Measurements from ENCODE around the gene KCNG3. TPM values are rescaled to one million over a fixed set of nuclear protein-coding genes. Genes with fewer than 3 reads are reported as not detected.

Gene KCNG3
- total and polyA plus RNA-seq, 2 of the 13 experiments (the other 11 are each of a cell fraction or from before 2014, with no cell fraction given): 2.8 to 4.8 TPM

DNA sequence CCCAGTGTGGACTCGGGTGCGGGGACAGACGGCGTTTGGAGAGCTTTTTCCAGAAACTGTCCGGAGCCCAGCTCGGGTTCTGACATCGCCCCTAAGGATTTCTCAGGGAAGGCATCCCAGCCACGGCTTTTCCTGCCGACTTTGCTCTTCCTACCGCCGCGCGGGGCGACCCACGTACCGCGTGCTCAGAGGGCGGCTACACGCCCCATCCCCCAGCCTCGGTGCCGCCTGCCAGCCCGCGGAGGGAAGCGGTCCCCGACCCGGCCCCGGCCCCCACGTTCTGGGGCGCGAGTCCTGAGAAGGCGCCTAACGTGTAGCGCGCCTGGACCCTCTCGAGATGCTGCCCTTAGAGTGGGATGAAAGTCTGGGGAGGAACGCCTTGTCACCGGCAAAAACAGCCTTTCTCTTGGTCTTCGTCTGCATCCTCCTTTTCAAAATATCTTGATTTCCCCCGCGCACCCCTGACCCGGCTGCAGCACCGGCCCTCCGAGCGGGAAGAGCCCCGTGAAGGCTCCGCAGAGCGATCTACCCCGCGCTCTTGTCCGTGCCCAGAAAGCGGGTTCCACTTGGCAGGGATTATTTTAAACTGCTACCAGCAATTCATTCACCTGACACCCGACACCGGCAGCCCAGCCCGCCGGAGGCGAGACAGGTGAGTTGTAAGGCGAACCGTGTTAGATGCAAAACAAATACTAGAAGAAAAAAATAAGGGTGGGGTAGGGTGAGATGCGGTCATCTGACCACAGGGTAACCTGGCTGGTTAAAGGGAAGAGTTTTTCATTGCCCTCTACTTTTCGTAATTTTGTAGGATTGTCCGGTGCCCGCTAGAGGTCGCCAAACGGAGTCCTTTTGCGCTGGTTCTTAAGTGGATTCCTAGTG is 812 bp upstream of the KCNG3 start (continued):
- TF ChIP-seq REST (IDR thresholded peaks at IDR 0.05; ENCODE audit: borderline replicate concordance in 1 of 2, low read depth in 1 of 2, low read length in 2 of 2) (0 out of 4 replicates have a peak, but pooled peaks of 1 of the 2 experiments have one; percentile 35), ZNF335 (CRISPR knock-in tag; IDR thresholded peaks at IDR 0.05) (no peak), LBX2 (CRISPR knock-in tag; IDR thresholded peaks at IDR 0.05; ENCODE audit: borderline replicate concordance) (no peak), CEBPG (CRISPR knock-in tag; IDR thresholded peaks at IDR 0.05) (peak; percentile 59), MAZ (IDR thresholded peaks at IDR 0.05; ENCODE audit: borderline replicate concordance, low read depth, low read length) (no peak), MAZ (CRISPR knock-in tag; IDR thresholded peaks at IDR 0.05; ENCODE audit: low read depth) (no peak), LCORL (IDR thresholded peaks at IDR 0.05) (no peak), LCORL (CRISPR knock-in tag; IDR thresholded peaks at IDR 0.05) (peak; percentile 70), FOXJ3 (CRISPR knock-in tag; IDR thresholded peaks at IDR 0.05; ENCODE audit: borderline replicate concordance) (peak; percentile 32; the same call in 1 of the 2 replicates), HMGXB3 (CRISPR knock-in tag; IDR thresholded peaks at IDR 0.05; ENCODE audit: borderline replicate concordance) (no peak), ZFP36 (IDR thresholded peaks at IDR 0.05; ENCODE audit: borderline replicate concordance, low read depth, low read length, partially characterized antibody) (no peak), JARID2 (CRISPR knock-in tag; IDR thresholded peaks at IDR 0.05; ENCODE audit: insufficient replicate concordance) (no peak), KDM4B (CRISPR knock-in tag; IDR thresholded peaks at IDR 0.05) (0 out of 2 replicates have a peak, but pooled peaks have one; percentile 17), TCF12 (IDR thresholded peaks at IDR 0.05) (no peak), TCF12 (CRISPR knock-in tag; IDR thresholded peaks at IDR 0.05) (no peak), ZNF670 (CRISPR knock-in tag; IDR thresholded peaks at IDR 0.05; ENCODE audit: borderline replicate concordance) (no peak; the same call in 1 of the 2 replicates)
- TF ChIP-seq, protein P1, sequence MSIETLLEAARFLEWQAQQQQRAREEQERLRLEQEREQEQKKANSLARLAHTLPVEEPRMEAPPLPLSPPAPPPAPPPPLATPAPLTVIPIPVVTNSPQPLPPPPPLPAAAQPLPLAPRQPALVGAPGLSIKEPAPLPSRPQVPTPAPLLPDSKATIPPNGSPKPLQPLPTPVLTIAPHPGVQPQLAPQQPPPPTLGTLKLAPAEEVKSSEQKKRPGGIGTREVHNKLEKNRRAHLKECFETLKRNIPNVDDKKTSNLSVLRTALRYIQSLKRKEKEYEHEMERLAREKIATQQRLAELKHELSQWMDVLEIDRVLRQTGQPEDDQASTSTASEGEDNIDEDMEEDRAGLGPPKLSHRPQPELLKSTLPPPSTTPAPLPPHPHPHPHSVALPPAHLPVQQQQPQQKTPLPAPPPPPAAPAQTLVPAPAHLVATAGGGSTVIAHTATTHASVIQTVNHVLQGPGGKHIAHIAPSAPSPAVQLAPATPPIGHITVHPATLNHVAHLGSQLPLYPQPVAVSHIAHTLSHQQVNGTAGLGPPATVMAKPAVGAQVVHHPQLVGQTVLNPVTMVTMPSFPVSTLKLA (IDR thresholded peaks at IDR 0.05): no peak
- TF ChIP-seq, protein P2, sequence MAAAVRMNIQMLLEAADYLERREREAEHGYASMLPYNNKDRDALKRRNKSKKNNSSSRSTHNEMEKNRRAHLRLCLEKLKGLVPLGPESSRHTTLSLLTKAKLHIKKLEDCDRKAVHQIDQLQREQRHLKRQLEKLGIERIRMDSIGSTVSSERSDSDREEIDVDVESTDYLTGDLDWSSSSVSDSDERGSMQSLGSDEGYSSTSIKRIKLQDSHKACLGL (CRISPR knock-in tag; IDR thresholded peaks at IDR 0.05): peak; percentile 86
